GM19397 (cell line): ENCODE measurements around the gene DEPDC7.
"Not testable (repeated sequence)": the region's sequence is repeated elsewhere in the genome, so short reads cannot be mapped to it uniquely, and the experiment has no call there.

Experiments
- ATAC-seq: cut with Tn5 transposase; IDR thresholded peaks from one replicate; pipeline ENCODE4 v1.9.1; 2021; ENCODE audit warnings: mild to moderate bottlenecking, moderate library complexity; ENCODE audit not compliant: unreplicated experiment

Gene DEPDC7

GRCh38 chr11:33021937-33022336 lies 6.3 kb downstream of the DEPDC7 start:
- no peak for ATAC-seq

GRCh38 chr11:33025339-33025722 lies 9.7 kb downstream of the DEPDC7 start:
- no peak for ATAC-seq

- no peak for ATAC-seq
Measured at GRCh38 chr11:33027233-33027632, 11.6 kb downstream of the DEPDC7 start.

GRCh38 chr11:33027846-33028536 lies 12.3 kb downstream of the DEPDC7 start:
- no peak for ATAC-seq

- ATAC-seq, result no peak
Measured at GRCh38 chr11:33028537-33028914, 12.8 kb downstream of the DEPDC7 start.

- ATAC-seq, result not testable (repeated sequence)
Measured at GRCh38 chr11:33029218-33029617, 13.5 kb downstream of the DEPDC7 start.

GRCh38 chr11:33033493-33033892 lies 17.8 kb downstream of the DEPDC7 start:
- no peak for ATAC-seq

- no peak for ATAC-seq
Measured at GRCh38 chr11:33035011-33035410, 19.3 kb downstream of the DEPDC7 start.

GRCh38 chr11:33039274-33040032 lies 23.8 kb downstream of the DEPDC7 start, which contains the start of gene TCP11L1:
Gene TCP11L1 (plus strand): TSS chr11:33039572. CDS start chr11:33043774, 4,202 bp downstream.
- peak; percentile 80 for ATAC-seq

- ATAC-seq, result peak; percentile 5
Measured at GRCh38 chr11:33040033-33040861, 24.6 kb downstream of the DEPDC7 start.

- no peak for ATAC-seq
Measured at GRCh38 chr11:33040862-33041453, 25.3 kb downstream of the DEPDC7 start.

- no peak for ATAC-seq
Measured at GRCh38 chr11:33043221-33043830, 27.6 kb downstream of the DEPDC7 start.

- no peak for ATAC-seq
Measured at GRCh38 chr11:33044285-33044756, 28.6 kb downstream of the DEPDC7 start.

- no peak for ATAC-seq
Measured at GRCh38 chr11:33045551-33046255, 30.0 kb downstream of the DEPDC7 start.

- ATAC-seq, result not testable (repeated sequence)
Measured at GRCh38 chr11:33048701-33049100, 33.0 kb downstream of the DEPDC7 start.

GRCh38 chr11:33049565-33050408 lies 34.1 kb downstream of the DEPDC7 start:
- not testable (repeated sequence) for ATAC-seq

GRCh38 chr11:33052231-33052630 lies 36.6 kb downstream of the DEPDC7 start:
- no peak for ATAC-seq

- ATAC-seq, result no peak
Measured at GRCh38 chr11:33055375-33055774, 39.7 kb downstream of the DEPDC7 start.

- ATAC-seq, result no peak
Measured at GRCh38 chr11:33057284-33057683, 41.6 kb downstream of the DEPDC7 start.
